ENCODE data around the gene CPVL.

- TF ChIP-seq CTCF (IDR thresholded peaks at IDR 0.05) (no peak), POLR2AphosphoS5 (IDR thresholded peaks at IDR 0.05; ENCODE audit: low read depth, low read length) (no peak)
These were observed 14.9 kb upstream of the CPVL start for GRCh38 chr7:29161231-29161630.

Measured in Panc1 (cell line).